Lower leg skin (tissue), 4 donors: ENCODE results near the gene B4GALNT4. TPM values are rescaled to one million over a fixed set of nuclear protein-coding genes. Genes with fewer than 3 reads are reported as not detected.
"Not testable (repeated sequence)": the region's sequence is repeated elsewhere in the genome, so short reads cannot be mapped to it uniquely, and the experiment has no call there.

Experiments used
- DNase-seq, 2 donors: peaks; one replicate each; pipeline ENCODE4 v3.0.0-alpha.2; 2019; ENCODE audit warnings: low spot score in 2 of 2
- H3K4me3 ChIP-seq: fragments of 200-600 bp; sonication (generic); 2 replicates; pipeline ENCODE4 v1.5.1; 2017; ENCODE audit warnings: mild to moderate bottlenecking, low read depth; ENCODE audit not compliant: poor library complexity, severe bottlenecking
- CTCF ChIP-seq, 3 donors: fragments of 450-650 bp; IDR thresholded peaks; one replicate each; pipeline ENCODE4 v1.5.1; 2016; ENCODE audit warnings: antibody characterized with exemption in 3 of 3, mild to moderate bottlenecking in 3 of 3, moderate library complexity in 2 of 3
- POLR2A ChIP-seq, 2 donors: fragments of 450-650 bp; IDR thresholded peaks; one replicate each; pipeline ENCODE4 v1.6.1; 2016 to 2017; ENCODE audit warnings: antibody characterized with exemption in 2 of 2, mild to moderate bottlenecking in 1 of 2, moderate library complexity in 1 of 2
- WGBS, 2 donors: methylation state at CpG; one replicate each; pipeline ENCODE4 v1.1.5; 2018; 5-methylcytosine and 5-hydroxymethylcytosine counted together
- intact Hi-C: fragments of 100-400 bp; cut with DNase I; formaldehyde crosslinking; loops from one replicate; pipeline ENCODE4 v1.15.0; 2023; ENCODE audit warnings: low total_unique reads
- total RNA-seq, 4 donors: library from RNA; depleted of rRNA; stranded (reverse); fragments of >200 nt; gene quantifications; one replicate each; pipeline ENCODE4 v1.1.0, GENCODE V29; 2016

B4GALNT4 gene
- total RNA-seq, 4 donors from 2014 or later, result 1.8 to 20.0 (median 5.0) TPM

GRCh38 chr11:420054-420910, 51.0 kb downstream of the B4GALNT4 start:
- WGBS, 2 donors, result 77 to 79% methylated on average over 51 to 68 of the region's 71 CpGs
- DNase-seq, result no peak
- intact Hi-C loops, result no loop called here
- TF ChIP-seq POLR2A (IDR thresholded peaks at IDR 0.05) (no peak), CTCF (IDR thresholded peaks at IDR 0.05) (no peak)
- H3K4me3 ChIP-seq, result no peak overlapping the region

GRCh38 chr11:420911-421321, 51.6 kb downstream of the B4GALNT4 start:
- no peak for DNase-seq
- WGBS, 2 donors, result 90 to 92% methylated on average over 11 to 21 of the region's 21 CpGs
- intact Hi-C loops, result no loop called here

GRCh38 chr11:422249-422656, 53.0 kb downstream of the B4GALNT4 start:
- DNase-seq, result no peak
- intact Hi-C loops, result no loop called here
- 80 to 83% methylated on average over 10 of the region's 10 CpGs for WGBS, 2 donors
- no peak overlapping the region for H3K4me3 ChIP-seq
- TF ChIP-seq CTCF (IDR thresholded peaks at IDR 0.05) (no peak), POLR2A (IDR thresholded peaks at IDR 0.05) (no peak)

More at GRCh38 chr11:420911-421321, 51.6 kb downstream of the B4GALNT4 start:
- H3K4me3 ChIP-seq, result no peak overlapping the region
- TF ChIP-seq POLR2A (IDR thresholded peaks at IDR 0.05) (no peak), CTCF (IDR thresholded peaks at IDR 0.05) (no peak)

GRCh38 chr11:424232-424631, 54.9 kb downstream of the B4GALNT4 start:
- intact Hi-C loops, result no loop called here
- no peak for DNase-seq
- no peak overlapping the region for H3K4me3 ChIP-seq
- 92 to 93% methylated on average over 4 of the region's 4 CpGs for WGBS, 2 donors
- no peak for TF ChIP-seq CTCF (IDR thresholded peaks at IDR 0.05)

- H3K4me3 ChIP-seq, DNase-seq, intact Hi-C loops: not testable (repeated sequence)
- WGBS, 2 donors, result 57 to 64% methylated on average over 32 to 34 of the region's 45 CpGs
Measured at GRCh38 chr11:424766-425165, 55.5 kb downstream of the B4GALNT4 start.

- intact Hi-C loops, result no loop called here
- H3K4me3 ChIP-seq, result no peak overlapping the region
- WGBS, 2 donors, result 75 to 85% methylated on average over 4 of the region's 4 CpGs
- DNase-seq, result no peak
- TF ChIP-seq CTCF (IDR thresholded peaks at IDR 0.05) (no peak), POLR2A (IDR thresholded peaks at IDR 0.05) (no peak)
Measured at GRCh38 chr11:425301-425700, 56.0 kb downstream of the B4GALNT4 start.
